Subcutaneous preadipocyte (primary cell): ENCODE data around the gene TMED10. TPM values are rescaled to one million over a fixed set of nuclear protein-coding genes. Genes with fewer than 3 reads are reported as not detected.

ENCODE experiments used
- small RNA-seq: library from RNA; depleted of rRNA; stranded (forward); fragments of <200 nt; gene quantifications from one replicate; pipeline ENCODE3, GENCODE V24; 2012
- total RNA-seq: library from RNA; depleted of rRNA; stranded (reverse); fragments of >200 nt; gene quantifications from 2 replicates; pipeline ENCODE4 v1.2.3, GENCODE V29; 2012

TMED10 gene
- total RNA-seq, result 213 and 218 TPM in 2 replicates

DNA sequence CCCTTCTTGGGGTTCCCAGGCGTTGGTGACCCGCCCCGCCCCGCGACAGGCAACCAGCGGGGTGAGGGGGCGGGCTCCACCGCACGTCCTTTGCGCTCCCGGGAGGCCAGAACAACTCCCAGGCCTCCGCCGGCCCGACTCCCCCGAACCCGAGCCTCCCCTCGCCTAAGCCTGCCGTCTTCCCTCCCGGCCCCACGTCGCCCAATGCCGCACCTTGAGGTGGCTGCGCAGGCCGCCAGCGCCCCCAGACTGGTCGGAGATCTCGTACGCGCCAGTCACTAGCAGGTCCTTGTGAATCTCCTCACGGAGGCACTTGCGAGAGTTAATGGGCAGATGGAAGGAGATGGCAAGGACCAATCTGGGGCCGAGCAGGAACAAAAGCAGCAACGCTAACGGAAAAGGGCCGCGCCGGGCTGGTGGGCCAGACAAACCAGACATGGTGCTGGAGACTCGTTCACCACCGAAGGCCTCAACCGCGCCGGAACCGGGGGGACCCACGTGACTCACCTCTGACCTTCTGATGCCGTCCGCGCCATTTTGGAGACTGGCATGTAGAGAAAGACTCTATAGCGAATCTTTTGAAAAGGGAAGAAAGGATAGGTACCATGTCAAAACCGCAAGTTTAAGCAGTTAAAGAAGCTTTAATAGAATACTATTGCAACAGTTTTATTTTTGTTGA lies at the start of gene TMED10:
TMED10 (minus strand) TSS at position 471 of the 679 bp plus-strand sequence; CDS start at position 438, 33 bp downstream.

DNA sequence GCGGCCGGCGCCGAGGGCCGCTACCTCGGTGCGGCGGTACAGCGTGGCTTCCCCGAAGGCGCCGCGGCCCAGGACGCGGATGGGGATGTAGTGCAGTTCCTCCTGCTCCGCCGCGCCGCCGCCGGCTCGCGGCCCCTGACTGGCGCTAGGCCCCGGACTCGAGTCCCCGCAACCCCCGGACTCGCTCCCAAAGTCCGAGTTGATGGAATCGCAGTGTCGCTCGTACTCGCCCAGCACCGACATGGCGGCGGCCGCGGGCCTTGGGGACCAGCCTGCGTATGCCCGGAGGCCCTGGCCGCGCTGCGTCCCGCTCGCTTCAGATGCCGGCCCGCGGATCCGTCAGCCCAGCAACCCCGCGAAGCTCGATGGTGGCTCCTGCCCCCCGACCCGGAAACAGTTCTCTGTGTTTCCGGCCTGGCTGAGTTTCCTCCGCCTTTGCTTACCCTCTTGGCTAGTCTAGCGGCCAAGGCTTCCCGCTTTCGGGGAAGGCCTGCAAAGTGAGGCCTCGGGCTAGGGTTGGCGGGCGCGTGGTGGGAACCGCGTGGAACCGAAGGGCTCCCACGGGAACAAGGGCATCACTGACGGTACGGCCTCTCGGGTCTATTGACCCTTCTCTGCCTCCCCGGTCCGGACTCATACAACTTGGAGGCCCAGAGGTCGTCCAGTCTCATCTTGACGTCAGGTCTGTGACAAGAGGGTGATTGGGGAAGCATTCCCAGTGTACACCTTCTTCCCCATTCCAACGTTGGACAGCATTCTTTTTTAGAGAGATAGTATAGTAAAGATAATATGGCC lies 49.5 kb downstream of the TMED10 start, which contains the start of gene NEK9:
NEK9 (minus strand) TSS at position 370 of the 795 bp plus-strand sequence; CDS start at position 243, 127 bp downstream.

Small RNA genes lying within 50 kb of the gene (small RNA-seq; reads per million reads assigned to genes)
- gene HIF1AP1 (not detected), gene RNU4ATAC14P (not detected)

Other genes starting within 250 kb of the TMED10 start
- 1.1 and 6.3 TPM in 2 replicates for gene PGF, start 221.0 kb downstream of the TMED10 start, total RNA-seq
- gene EIF2B2, start 173.7 kb downstream of the TMED10 start, total RNA-seq, result 52.5 and 53.8 TPM in 2 replicates
- gene MLH3, start 125.1 kb downstream of the TMED10 start, total RNA-seq, result 30.1 TPM in 2 replicates
- 8.1 and 13.5 TPM in 2 replicates for gene ACYP1, start 112.6 kb downstream of the TMED10 start, total RNA-seq
- gene ZC2HC1C, start 107.0 kb downstream of the TMED10 start, total RNA-seq, result 0.98 and 1.8 TPM in 2 replicates
- gene NEK9, start 49.6 kb downstream of the TMED10 start, total RNA-seq, result 29.8 and 33.2 TPM in 2 replicates
- gene FOS, start 102.2 kb upstream of the TMED10 start, total RNA-seq, result 2.2 and 4.7 TPM in 2 replicates